GM12878 (cell line): Measurements from ENCODE around the gene UBE2E2.

ENCODE experiments used
- BRCA1 ChIP-seq: IDR thresholded peaks from 2 replicates; pipeline ENCODE4 v1.6.1; 2011; ENCODE audit warnings: low read depth, low read length, improper control_type of control experiment
- CTCF ChIP-seq, 3 experiments: IDR thresholded peaks in 2 of 3; conservative IDR thresholded peaks in 1 of 3; 2 replicates each; pipeline ENCODE4 v1.5.1; 2011; ENCODE audit warnings: low read depth in 3 of 3, low read length in 3 of 3, mild to moderate bottlenecking in 3 of 3, control low read depth in 2 of 3, moderate library complexity in 2 of 3, inconsistent platforms in 1 of 3, mixed read lengths in 1 of 3; ENCODE audit not compliant: control insufficient read depth in 2 of 3, insufficient read depth in 1 of 3; ENCODE audit errors: extremely low read depth in 1 of 3
- EGR1 ChIP-seq, 2 experiments: IDR thresholded peaks; 1 replicate in 1 of 2; 2 replicates in 1 of 2; pipeline ENCODE4 v1.6.1; 2011 to 2012; ENCODE audit warnings: low read depth in 2 of 2, low read length in 2 of 2, borderline replicate concordance in 1 of 2, mild to moderate bottlenecking in 1 of 2, moderate library complexity in 1 of 2
- NBN ChIP-seq: fragments of 450-650 bp; IDR thresholded peaks from 2 replicates; pipeline ENCODE4 v1.6.1; 2016
- NFIC ChIP-seq: IDR thresholded peaks from 2 replicates; pipeline ENCODE4 v1.6.1; 2012; ENCODE audit warnings: low read depth, mild to moderate bottlenecking, inconsistent platforms, low read length, moderate library complexity
- PBX3 ChIP-seq: IDR thresholded peaks from 2 replicates; pipeline ENCODE4 v1.6.1; 2011; ENCODE audit warnings: mild to moderate bottlenecking, low read depth, low read length, moderate library complexity; ENCODE audit not compliant: insufficient replicate concordance
- POLR2A ChIP-seq: IDR thresholded peaks from 2 replicates; pipeline ENCODE4 v1.6.1; 2011; ENCODE audit warnings: low read depth, mild to moderate bottlenecking, low read length
- TARDBP ChIP-seq: IDR thresholded peaks from 2 replicates; pipeline ENCODE4 v1.6.1; 2016; ENCODE audit warnings: borderline replicate concordance
- TCF12 ChIP-seq: IDR thresholded peaks from 2 replicates; pipeline ENCODE4 v1.6.1; 2011; ENCODE audit warnings: low read depth, mild to moderate bottlenecking, low read length

- no peak for TF ChIP-seq EGR1 (IDR thresholded peaks at IDR 0.05; ENCODE audit: borderline replicate concordance in 1 of 2, low read depth in 2 of 2, low read length in 2 of 2)
- TF ChIP-seq NFIC, result no peak
- TF ChIP-seq PBX3, result no peak
- TF ChIP-seq TARDBP, result no peak
- no peak for TF ChIP-seq NBN
- TF ChIP-seq POLR2A, result no peak
- no peak for TF ChIP-seq TCF12
- no peak for TF ChIP-seq CTCF (IDR thresholded peaks at IDR 0.05 in 2 of 3, conservative IDR thresholded peaks at IDR 0.05 in 1 of 3; ENCODE audit: control insufficient read depth in 2 of 3, extremely low read depth in 1 of 3, insufficient read depth in 1 of 3, low read depth in 3 of 3, low read length in 3 of 3)
- TF ChIP-seq BRCA1, result no peak
Measured at GRCh38 chr3:23240171-23240785, 37.2 kb downstream of the UBE2E2 start.
